ENCODE data around the gene ZNF141.
A peak's percentile ranks its signal among the peaks of the same experiment; 100 is the strongest.
"Not testable (repeated sequence)": the region's sequence is repeated elsewhere in the genome, so short reads cannot be mapped to it uniquely, and the experiment has no call there.

Gene ZNF141

DNA sequence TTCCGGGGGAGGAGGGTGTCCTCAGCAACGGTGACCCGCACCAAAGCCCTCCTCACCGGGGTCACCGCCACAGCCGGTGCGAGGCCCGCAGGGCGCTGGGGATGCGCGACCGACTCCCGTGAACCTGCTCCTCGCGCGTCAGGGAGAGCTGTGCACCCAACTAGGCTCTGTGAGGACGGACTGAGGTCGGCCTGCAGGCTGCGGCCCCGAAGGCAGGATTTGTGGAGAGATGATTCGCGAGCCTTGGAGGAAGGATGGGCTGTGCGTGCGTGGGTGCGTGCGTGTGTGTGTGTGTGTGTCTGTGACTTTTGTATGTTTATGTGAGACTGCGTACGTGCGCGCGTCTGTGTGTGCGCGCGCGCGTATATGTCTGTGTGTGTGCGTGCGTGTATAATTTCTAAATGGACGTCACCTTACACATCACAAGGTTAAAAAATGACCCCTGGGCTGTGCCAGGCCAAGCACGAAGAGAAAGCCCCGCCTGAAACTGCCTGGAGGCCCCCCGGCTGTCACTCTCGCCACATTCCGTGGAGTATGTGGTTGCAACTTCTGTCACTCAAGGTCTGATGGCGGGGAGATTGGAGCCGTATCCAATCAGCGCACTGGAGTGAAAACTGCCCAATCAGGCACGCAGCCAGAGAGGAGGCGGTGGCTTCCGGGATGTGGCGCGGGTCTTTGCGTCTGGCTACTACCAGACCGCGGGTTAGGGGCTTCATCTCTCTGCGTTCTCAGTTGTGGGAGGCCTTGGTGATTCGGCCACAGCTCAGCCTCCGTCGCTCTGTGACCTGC is at the start of gene ZNF141:
Gene ZNF141, plus strand, starts transcription at position 672 of the 789 bp plus-strand sequence. CDS start 170 bp downstream, outside the sequence.
- DNase-seq (ENCODE audit: low spot score): peak; percentile 71

DNA sequence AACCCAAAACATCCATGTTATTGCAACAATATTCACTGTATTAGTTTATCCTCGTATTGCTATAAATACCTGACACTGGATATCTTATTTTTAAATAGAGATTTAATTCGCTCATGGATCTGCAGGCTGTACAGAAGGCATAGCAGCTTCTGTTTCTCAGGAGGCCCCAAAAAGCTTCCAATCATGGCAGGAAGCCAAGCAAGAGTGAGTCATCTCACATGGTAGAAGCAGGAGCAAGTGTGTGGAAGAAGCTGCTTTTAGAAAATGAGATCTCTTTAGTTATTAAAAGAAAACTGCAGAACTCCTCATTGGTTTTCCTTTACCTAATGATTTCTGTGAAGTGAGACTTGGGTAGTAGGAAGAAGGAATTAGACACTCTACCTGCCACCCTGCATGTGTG is 48.7 kb upstream of the ZNF141 start:
- no peak for DNase-seq (ENCODE audit: low spot score)

DNA sequence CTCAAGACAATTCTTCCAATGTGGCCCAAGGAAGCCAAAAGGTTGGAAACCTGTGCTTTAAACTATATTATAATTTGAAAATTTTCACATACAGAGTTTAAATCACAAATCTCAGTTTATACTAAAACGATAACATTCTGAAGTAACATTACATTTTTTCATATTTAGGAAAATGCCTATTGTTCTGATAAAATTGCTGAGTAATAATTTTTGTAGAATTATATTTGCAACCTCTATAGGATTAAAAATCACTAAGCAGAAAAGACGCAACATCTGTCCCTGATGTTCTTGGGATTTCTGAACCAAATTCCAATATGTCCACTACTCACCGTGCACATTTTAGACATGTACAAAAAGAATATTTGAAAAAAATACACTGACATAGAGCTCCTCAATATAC is 42.9 kb upstream of the ZNF141 start:
- DNase-seq (ENCODE audit: low spot score): no peak

DNA sequence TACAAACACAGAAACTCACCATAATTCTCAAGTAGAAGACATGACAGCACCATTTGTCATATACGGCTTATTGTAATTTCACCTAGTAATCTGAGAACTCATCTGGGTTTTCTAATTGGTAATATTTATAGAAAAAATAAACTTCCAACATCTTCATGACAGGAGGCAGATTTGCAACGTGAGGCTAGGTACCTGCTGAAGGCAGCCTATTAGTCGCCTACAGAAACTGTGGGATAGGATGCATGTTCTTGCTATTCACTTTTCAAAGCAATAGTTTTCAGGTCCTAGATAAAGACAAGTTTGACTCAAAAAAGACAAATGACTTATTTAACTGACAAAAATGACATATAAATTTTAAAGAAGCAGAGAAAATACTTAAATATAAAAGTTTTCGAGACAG is 35.2 kb upstream of the ZNF141 start:
- DNase-seq (ENCODE audit: low spot score): no peak

DNA sequence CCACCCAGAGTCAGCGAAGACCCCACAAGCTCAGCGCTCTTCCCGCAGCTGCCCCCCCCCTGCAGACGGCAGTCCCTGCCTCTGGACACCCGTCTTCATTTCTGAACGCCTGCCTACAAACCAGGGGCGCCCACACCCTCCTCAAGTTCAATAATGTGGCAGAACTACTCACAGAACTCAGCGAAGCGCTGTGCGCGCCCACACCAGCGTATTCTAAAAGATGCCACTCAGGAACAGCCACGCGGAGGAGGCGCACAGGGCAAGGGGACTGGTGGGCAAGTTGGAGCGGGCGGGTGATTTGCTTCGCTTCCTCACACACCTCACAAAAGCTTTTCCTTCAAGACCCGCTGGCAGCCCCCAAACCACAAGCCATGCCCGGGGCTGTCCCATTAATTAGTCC is 33.1 kb upstream of the ZNF141 start:
- DNase-seq (ENCODE audit: low spot score): not testable (repeated sequence)

DNA sequence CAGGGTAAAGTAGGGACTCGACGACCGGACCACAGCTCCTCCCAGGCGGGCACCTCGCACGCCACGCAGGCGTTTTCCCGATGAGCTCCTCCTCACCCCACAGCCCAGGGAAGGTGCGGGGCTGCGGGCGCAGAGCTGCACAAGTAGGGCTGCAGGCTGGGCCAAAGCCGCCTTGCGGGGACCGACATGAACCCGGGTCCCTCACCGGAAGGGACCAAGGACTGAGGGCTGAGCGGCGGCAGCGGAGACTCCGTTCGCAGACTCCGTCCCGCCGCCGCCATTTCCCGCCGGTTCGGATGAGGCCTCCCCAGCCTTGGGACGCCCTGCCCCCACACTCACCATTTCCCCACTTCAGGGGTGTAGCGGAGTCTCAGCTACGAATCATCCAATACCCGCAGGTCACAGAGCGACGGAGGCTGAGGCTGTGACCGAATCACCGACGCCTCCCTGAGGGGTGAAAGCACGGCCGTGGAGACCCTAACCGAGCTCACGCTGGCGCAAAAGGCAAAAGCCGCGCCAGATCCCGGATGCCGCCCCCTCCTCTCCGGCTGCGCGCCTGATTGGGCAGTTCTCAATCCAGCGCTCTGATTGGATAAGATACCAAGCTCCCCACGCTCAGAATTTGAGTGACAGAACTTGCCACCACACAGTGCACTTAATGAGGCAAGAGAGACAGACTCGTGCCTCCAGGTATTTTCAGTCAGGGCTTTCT is 32.5 kb upstream of the ZNF141 start, which contains the start of gene ZNF732:
Gene ZNF732, minus strand, starts transcription at position 506 of the 712 bp plus-strand sequence. Its CDS starts 164 bp downstream, at position 342.
- no peak for DNase-seq (ENCODE audit: low spot score)

DNA sequence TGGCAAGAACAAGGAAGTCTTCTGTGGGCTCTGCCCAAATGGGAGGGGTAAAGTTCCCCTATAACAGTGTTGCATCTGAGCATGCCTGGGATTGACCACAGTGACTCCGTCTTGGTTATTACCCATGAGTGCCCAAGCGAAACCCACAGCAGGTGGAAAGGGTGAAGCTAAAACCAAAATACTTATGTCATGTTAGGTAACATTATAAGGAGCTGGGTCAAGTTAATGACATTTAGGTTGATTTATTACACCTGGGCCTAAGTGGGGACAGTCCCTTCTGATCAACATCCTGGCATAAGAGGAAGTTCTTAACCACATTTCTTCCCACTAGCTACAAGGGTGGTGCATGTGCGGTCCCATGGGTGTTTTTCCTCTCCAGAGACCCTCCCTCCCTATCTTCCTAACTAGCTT is 31.1 kb upstream of the ZNF141 start:
- no peak for DNase-seq (ENCODE audit: low spot score)

DNA sequence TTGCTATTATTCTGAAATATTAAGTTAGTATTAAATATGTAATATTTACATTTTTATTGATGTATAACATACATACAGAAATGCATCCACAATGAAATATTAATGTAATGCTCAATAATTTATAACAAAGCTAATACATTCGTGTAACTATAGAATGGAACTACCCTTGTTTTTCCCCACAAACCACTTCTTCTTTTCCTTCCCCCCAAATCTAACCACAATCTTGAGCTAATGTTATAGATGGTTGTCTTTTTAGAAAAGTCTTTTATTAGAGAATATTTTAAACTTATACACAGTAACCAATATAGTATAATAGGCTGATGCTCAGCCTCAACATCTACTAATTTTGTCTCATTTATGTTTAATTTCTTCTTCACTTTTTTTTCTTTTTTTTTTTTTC is 27.8 kb upstream of the ZNF141 start:
- DNase-seq (ENCODE audit: low spot score): no peak

DNA sequence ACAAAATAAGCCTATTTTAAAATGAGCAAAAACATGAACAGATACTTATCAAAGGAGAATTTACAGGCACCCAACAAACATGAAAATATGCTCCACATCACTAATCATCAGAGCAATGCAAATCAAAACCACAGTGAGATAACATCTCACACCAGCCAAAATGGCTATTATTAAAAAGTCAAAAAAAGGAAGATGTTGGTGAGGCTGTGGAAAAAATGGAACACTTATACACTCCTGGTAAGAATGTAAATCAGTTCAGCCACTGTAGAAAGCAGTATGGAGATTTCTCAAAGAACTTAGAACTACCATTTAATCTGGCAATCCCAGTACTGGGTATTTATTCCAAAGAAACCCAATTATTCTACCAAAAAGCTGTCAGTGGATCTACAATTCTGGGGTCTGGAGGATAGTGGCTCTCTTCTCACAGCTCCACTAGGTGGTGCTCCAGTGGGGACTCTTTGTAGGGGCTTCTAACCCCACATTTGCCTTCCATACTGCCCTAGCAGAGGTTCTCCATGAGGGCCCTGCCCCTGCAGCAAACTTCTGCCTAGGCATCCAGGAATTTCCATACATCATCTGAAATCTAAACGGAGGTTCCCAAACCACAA is 23.2 kb upstream of the ZNF141 start:
- no peak for DNase-seq (ENCODE audit: low spot score)

DNA sequence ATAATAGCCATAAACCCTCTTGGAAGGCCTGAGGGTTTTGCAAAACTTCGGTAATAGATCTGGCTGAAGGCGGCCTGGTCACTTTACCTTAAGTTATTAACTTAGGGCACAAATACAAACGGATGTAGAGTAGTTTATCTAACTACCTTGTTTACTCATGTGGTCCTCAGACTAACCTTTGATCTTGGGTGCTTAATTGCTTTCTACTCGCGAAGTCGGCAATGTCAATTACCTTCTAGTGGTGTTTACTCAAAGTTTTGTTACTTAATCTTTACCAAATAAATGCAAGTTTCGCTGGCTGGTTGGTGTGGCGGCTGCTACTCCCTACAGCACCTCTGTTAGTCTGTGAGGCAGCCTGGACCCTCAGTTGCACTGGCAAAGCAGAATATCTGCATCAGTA is 8.9 kb upstream of the ZNF141 start:
- no peak for DNase-seq (ENCODE audit: low spot score)

DNA sequence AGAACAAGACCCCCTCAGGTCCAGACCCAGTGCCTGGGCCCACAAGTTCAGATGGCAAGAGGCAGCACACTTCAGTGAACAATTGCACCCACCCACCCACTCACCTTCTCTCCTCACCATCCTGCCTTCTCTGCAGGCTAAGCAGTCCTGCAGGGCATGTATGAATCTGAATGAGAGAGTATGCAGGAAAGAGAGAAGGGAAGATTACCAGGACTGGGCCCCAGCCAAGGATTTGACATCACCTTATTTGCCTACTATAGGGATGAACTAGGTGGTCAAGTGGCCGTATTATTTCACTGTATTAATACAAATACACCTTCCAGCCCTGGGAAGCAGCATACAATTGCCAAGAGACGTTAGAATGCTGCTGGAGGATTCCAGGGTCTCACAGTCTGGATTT is 2.1 kb upstream of the ZNF141 start:
- DNase-seq (ENCODE audit: low spot score): no peak

DNA sequence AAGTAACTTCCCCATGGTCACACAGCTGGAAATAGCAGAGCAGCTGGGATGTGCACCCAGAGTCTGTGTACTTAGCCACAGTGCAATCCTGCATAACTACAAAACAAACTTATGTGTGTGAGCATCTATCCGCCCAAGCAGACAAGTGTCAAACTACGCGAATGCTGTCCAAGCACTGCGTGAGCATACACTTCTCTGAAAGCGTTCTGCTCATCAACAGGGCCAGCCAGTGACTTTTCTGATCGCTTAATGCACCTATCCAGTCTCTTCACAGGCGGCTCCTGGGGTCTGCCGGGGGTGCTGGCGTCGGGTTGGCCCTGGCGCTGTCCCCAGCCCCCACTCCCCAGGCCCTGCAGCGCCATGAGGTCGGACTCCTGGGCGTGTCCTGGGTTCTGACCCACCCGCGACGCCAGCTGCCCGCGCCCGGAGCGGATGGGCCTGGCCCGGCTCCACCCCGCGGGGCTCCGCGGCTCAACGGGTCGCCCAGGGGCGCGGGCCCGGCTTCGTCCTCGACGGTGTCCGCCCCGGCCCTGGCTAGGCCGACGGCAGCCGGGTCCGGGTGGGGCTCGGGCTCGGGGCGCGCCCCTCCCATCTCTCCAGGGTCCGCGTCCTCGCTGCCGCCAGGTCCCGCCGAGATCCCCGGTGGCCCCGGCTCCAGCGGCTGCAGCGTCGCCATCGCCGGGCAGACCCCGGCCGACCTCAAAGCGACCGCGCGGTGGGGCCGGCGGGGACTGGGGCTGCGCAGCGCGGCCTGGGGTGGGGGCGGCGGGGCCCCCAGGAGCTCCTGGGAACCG is 1.3 kb upstream of the ZNF141 start:
- no peak for DNase-seq (ENCODE audit: low spot score)

DNA sequence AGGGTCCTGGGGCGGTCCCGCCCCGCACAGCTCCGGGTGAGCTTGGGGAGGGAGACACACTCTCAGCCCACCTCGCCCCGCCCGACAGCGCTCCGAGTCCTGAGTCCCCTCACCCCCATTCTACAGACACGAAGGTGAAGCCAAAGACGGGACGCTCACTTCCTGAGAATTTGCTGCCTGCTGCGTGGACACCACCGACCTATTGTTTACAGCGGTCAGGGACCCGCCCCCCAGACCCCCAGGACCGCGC is 796 bp upstream of the ZNF141 start:
- DNase-seq (ENCODE audit: low spot score): no peak

DNA sequence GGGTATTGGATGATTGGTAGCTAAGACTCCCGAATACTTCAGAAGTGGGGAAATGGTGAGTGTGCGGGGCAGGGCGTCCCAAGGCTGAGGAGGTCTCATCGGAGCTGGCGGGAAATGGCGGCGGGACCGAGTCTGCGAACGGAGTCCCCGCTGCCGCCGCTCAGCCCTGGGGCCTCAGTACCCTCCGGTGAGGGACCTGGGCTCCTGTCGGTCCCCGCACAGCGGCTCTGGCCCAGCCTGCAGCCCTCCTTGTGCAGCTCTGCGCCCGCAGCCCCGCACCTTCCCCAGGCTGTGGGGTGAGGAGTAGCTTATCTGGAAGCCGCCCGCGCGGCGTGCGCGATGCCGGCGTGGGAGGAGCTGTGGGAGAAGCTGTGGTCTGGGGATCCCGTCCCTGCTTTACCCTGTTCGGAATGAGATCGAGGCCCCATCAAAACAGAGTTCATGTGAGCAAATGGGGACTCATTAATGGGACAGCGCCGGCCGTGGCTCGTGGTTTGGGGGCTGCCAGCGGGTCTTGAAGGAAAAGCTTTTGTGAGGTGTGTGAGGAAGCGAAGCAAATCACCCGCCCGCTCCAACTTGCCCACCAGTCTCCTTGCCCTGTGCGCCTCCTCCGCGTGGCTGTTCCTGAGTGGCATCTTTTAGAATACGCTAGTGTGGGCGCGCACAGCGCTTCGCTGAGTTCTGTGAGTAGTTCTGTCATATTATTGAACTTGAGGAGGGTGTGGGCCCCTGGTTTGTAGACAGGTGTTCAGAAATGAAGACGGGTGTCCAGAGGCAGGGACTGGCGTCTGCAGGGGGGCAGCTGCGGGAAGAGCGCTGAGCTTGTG is 531 bp downstream of the ZNF141 start:
- peak; percentile 8 for DNase-seq (ENCODE audit: low spot score)

DNA sequence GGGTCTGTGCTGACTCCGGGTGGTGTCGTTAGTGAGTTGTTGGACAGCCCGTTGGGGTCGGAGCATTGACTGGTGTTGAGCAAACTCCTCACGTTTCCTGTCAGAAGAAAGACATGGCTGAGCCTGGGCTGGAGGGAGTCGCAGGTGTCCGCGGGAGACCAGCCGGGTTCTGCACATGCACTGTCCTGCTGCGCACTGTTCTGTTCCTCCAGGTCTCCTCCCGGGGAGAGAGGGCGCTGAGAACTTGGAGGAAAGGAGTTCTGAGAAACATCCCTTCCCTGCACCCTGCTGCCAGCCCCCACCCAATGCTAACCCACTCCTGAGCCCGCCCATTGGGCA is 1.1 kb downstream of the ZNF141 start:
- DNase-seq (ENCODE audit: low spot score): no peak

DNA sequence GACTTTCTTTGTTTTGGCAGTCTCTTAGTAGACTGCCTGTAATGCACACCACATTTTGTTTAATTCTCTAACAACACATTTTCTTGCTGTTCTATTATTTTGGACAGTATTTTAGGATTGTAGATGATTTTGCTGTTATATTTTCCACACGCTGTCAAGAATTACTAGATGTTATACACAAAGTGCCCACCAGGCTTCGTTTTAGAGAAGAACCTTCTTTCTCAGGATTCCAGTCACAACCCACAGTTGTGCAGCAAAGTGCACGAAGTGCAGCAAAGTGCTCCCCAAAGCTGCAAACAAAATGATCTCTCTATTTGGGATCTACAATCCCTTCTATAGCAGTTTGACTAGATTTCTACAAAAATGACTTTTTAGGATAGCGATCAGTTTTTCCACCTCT is 2.4 kb downstream of the ZNF141 start:
- DNase-seq (ENCODE audit: low spot score): no peak

DNA sequence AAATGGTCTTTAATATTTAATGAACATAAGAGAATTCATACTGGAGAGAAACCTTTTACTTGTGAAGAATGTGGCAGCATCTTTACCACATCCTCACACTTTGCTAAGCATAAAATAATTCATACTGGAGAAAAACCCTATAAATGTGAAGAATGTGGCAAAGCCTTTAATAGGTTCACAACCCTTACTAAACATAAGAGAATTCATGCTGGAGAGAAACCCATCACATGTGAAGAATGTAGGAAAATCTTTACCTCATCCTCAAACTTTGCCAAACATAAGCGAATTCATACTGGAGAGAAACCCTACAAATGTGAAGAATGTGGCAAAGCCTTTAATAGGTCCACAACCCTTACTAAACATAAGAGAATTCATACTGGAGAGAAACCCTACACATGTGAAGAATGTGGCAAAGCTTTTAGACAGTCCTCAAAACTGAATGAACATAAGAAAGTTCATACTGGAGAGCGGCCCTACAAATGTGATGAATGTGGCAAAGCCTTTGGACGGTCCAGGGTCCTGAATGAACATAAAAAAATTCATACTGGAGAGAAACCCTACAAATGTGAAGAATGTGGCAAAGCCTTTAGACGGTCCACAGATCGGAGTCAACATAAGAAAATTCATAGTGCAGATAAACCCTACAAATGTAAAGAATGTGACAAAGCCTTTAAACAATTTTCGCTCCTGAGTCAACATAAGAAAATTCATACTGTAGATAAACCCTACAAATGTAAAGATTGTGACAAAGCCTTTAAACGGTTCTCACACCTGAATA is 35.6 kb downstream of the ZNF141 start:
- DNase-seq (ENCODE audit: low spot score): no peak

DNA sequence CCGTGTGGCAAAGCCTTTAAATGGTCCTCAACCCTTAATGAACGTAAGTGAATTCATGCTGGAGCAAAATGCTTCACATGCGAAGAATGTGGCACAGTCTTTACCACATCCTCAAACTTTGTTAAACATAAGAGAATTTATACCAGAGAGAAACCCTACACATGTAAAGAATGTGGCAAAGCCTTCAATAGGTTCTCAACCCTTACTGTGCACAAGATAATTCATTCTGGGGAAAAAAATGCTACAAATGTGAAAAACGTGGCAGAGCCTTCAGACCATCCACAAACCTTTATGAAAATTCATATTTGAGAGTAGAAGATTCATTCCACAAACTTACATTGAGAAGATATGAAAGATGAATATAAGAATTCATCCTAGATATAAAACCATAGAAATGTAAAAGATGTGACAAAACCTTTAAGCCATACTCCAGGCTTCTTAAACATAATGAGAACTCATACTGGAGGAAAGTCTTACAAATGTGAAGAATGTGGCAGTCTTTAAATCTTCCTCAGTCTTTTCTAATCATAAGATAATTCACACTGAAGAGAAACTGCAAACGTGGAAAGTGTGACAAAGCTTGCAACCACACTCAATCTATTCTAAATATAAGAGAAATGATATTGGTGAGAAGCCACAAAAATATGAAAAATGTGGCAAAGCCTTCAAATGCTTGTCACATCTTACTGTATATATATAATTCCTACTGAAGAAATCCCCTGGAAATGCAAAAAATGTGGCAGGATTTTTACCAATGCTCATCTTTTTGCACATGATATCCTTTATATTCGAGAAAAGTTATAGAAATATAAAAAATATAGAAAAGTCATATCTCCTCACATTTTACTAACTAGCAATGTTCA is 36.9 kb downstream of the ZNF141 start:
- DNase-seq (ENCODE audit: low spot score): no peak

DNA sequence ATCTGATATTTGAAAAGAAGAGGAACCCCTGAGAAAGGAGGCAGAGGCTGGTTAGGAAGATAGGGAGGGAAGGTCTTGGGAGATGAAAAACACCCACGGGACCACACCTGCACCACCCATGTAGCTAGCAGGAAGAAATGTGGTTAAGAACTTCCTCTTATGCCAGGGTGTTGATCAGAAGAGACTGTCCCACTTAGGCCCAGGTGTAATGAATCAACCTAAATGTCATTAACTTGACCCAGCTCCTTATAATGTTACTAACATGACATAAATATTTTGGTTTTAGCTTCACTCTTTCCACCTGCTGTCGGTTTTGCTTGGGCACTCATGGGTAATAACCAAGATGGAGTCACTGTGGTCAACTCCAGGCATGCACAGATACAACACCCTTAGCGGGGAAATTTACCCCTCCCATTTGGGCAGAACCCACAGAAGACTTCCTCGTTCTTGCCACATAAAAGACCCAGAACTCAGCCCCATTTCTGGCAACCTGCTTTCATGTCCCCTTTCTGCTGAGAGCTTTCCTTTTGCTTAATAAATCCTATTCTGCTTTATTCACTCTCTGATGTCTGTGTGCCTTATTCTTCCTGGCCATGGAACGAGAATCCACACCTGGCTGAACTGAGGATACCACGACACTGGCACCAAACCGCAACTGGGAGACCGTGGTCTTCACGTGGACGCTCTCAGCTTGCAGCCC is 46.8 kb downstream of the ZNF141 start:
- no peak for DNase-seq (ENCODE audit: low spot score)

All from hematopoietic multipotent progenitor cell treated with erythropoietin and hydrocortisone succinate and interleukin-3 and kit ligand, for 15 days (in vitro differentiated cells).